ENCODE results near the gene LSM14B.
"Not testable (repeated sequence)": the region's sequence is repeated elsewhere in the genome, so short reads cannot be mapped to it uniquely, and the experiment has no call there.

Gene LSM14B

DNA sequence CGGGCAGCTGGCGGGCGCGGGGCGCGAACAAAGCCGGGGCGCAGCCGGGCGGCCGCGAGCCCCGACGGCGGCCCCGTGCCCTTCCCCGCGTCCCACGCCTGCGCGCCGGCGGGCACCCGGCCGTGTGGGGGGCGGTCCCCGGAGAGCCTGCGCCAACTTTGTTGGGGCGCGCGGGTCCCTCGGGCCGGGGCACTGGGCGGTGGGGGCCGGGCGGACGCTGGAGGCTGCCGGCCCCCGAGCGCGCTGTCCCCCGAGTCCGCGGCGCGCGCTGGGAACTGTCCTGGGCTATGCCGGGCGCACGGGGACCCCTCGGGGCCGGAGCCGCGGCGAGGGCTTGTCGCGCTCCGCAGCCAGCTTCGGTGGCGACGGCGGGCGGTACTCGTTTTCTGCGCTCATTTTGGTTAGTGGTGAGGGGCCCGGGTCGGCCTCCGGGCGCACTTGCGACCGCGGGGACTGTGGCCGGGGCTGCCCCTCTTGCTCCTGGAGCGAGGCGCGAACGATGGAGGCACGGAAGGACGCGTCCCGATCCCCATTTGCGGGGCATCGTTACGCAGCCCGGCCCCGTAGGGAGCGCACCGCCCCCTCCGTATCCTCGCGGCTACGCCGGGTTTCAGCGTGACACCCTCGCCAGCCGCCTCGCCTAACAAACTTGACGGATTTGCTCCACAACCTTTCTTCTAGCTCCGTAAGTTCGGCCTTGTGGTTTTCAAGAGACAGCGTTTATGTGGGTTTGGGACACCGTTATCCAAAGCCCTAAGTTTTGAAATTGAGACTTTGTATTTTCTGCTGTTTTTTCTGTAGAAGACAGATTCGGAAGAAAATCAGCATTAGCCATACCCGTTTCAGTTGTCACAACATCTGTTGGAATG lies 21.9 kb downstream of the LSM14B start:
- TF ChIP-seq, protein P1, sequence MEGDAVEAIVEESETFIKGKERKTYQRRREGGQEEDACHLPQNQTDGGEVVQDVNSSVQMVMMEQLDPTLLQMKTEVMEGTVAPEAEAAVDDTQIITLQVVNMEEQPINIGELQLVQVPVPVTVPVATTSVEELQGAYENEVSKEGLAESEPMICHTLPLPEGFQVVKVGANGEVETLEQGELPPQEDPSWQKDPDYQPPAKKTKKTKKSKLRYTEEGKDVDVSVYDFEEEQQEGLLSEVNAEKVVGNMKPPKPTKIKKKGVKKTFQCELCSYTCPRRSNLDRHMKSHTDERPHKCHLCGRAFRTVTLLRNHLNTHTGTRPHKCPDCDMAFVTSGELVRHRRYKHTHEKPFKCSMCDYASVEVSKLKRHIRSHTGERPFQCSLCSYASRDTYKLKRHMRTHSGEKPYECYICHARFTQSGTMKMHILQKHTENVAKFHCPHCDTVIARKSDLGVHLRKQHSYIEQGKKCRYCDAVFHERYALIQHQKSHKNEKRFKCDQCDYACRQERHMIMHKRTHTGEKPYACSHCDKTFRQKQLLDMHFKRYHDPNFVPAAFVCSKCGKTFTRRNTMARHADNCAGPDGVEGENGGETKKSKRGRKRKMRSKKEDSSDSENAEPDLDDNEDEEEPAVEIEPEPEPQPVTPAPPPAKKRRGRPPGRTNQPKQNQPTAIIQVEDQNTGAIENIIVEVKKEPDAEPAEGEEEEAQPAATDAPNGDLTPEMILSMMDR (IDR thresholded peaks at IDR 0.05): no peak
- Histone ChIP-seq H3K4me3 (ENCODE audit: low read depth in 1 of 2, low read length in 1 of 2) (peak overlapping the region; percentile 73 to 74), H3K36me3 (peaks cover 15% of the 10 kb centered on the region), H3K27ac (peak overlapping the region; percentile 100), H3K4me1 (ENCODE audit: control insufficient read depth in 1 of 2, insufficient read depth in 1 of 2, low read depth in 1 of 2, low read length in 1 of 2) (peaks cover 34 to 38% of the 10 kb centered on the region in 2 experiments), H3K27me3 (peaks cover 12% of the 10 kb centered on the region), H3K9me3 (no peaks in the 10 kb centered on the region)

DNA sequence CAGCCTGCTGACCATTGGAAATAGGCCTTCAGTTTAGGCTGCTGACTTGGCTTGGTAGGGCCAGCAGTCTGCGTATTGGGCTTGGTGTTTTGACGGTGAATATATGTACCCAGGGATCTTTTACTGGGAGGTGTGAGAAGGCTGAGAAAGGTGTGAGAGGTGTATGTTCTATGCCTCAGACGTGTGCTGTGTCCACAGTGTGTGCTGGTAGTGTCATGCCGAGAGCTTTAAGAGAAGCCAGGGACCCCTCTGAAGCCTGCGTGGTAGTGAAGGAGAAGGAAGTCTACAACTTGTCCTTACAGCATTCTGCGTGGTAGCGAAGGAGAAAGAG lies 23.4 kb downstream of the LSM14B start:
- H3K27ac ChIP-seq: no peak overlapping the region
- no peaks in the 10 kb centered on the region for H3K9me3 ChIP-seq
- H3K4me1 ChIP-seq (ENCODE audit: control insufficient read depth in 1 of 2, insufficient read depth in 1 of 2, low read depth in 1 of 2, low read length in 1 of 2): peaks cover 32 to 33% of the 10 kb centered on the region in 2 experiments
- TF ChIP-seq, protein P1 (IDR thresholded peaks at IDR 0.05): no peak
- H3K4me3 ChIP-seq (ENCODE audit: low read depth in 1 of 2, low read length in 1 of 2): no peak overlapping the region
- H3K36me3 ChIP-seq: peaks cover under 1% of the 10 kb centered on the region
- H3K27me3 ChIP-seq: peaks cover 12% of the 10 kb centered on the region

DNA sequence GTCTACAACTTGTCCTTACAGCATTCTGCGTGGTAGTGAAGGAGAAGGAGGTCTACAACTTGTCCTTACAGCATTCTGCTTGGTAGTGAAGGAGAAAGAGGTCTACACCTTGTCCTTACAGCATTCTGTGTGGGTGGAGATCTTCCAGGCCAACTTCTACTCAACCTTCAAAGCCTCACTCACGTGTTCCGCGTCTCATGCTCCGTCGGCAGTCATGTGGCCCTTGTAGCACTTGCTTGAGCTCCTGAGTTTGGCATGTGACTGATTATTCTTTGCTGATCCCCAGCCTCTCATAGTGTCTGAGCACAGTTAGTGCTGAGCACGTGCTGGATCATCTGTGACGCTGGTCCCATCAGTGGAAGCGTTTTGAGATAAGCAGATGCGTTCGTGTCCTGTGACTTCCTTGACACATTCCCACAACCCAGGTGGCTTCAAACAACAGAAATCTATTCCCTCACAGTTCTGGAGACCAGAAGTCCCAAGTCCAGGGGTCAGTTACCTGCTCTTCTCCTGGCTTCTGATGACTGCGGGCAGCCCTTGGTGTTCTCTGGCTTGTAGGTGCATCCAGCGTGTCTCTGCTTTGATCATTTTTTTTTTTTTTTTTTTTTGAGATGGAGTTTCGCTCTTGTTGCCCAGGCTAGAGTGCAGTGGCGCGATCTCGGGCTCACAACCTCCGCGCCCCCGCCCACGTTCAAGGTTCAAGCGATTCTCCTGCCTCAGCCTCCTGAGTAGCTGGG lies 23.9 kb downstream of the LSM14B start:
- TF ChIP-seq, protein P1 (IDR thresholded peaks at IDR 0.05): no peak
- Histone ChIP-seq H3K9me3 (no peaks in the 10 kb centered on the region), H3K4me3 (ENCODE audit: low read depth in 1 of 2, low read length in 1 of 2) (no peak overlapping the region), H3K27me3 (peaks cover 12% of the 10 kb centered on the region), H3K36me3 (no peaks in the 10 kb centered on the region), H3K4me1 (ENCODE audit: control insufficient read depth in 1 of 2, insufficient read depth in 1 of 2, low read depth in 1 of 2, low read length in 1 of 2) (peaks cover 27% of the 10 kb centered on the region in 2 experiments), H3K27ac (no peak overlapping the region)

DNA sequence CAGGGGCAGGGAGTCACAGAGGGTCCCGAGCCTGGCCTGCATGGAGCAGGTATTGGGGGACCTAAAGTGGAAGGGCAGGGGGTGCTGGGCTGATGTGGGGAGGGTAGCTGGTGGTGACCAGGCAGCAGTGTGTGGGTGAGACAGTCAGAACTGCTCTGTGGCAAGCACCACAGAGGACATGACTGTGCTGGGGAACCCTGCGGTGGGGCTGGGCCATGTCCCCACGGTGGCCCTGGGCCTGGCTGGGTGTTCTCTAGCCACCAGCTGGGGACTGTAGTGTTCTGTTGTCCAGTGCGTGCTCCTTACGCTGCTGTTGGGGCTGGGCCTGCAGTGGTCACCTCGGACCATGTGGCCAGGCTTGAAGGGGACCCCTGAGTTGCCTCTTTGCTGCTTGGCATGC lies 24.9 kb downstream of the LSM14B start:
- Histone ChIP-seq H3K27me3 (peaks cover 12% of the 10 kb centered on the region), H3K4me1 (ENCODE audit: control insufficient read depth in 1 of 2, insufficient read depth in 1 of 2, low read depth in 1 of 2, low read length in 1 of 2) (peaks cover 18% of the 10 kb centered on the region in 2 experiments), H3K9me3 (no peaks in the 10 kb centered on the region), H3K36me3 (no peaks in the 10 kb centered on the region), H3K4me3 (ENCODE audit: low read depth in 1 of 2, low read length in 1 of 2) (no peak overlapping the region), H3K27ac (no peak overlapping the region)
- TF ChIP-seq, protein P1 (IDR thresholded peaks at IDR 0.05): no peak

DNA sequence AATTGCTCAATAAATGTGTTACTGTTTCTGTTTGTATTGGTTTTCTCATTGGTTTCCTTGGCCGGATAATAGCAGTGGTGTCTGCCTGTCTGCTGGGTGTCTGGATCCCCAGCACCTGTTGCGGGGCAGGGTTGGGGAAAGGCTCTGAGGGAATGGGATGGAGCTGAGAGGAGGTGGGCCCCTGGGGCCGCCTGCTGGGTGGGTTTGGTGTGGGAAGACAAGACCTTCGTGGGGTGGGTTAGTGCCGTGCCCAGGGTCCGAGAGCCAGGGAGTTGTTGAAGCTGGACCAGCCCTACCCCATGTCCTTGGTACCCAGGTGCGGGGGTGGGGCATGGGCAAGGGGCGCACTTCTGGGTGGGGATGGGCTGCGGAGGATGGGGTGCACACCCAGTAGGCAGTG lies 25.3 kb downstream of the LSM14B start:
- Histone ChIP-seq H3K27me3 (peaks cover 12% of the 10 kb centered on the region), H3K4me1 (ENCODE audit: control insufficient read depth in 1 of 2, insufficient read depth in 1 of 2, low read depth in 1 of 2, low read length in 1 of 2) (peaks cover 14 to 15% of the 10 kb centered on the region in 2 experiments), H3K36me3 (no peaks in the 10 kb centered on the region), H3K27ac (no peak overlapping the region), H3K9me3 (no peaks in the 10 kb centered on the region), H3K4me3 (ENCODE audit: low read depth in 1 of 2, low read length in 1 of 2) (no peak overlapping the region)
- TF ChIP-seq, protein P1 (IDR thresholded peaks at IDR 0.05): no peak

DNA sequence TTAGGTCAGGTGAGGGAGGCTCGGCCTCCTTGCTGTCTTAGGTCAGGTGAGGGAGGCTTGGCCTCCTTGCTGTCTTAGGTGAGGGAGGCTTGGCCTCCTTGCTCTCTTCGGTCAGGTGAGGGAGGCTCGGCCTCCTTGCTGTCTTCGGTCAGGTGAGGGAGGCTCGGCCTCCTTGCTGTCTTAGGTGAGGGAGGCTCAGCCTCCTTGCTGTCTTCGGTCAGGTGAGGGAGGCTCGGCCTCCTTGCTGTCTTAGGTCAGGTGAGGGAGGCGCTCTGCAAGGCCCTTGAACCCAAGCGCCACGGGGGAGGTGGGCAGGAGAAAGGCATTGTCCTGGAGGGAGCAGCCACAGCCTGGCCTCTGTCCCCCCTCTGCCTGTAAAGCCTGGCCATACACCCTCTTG lies 26.1 kb downstream of the LSM14B start:
- H3K9me3 ChIP-seq; H3K36me3 ChIP-seq; H3K27ac ChIP-seq; H3K4me3 ChIP-seq (ENCODE audit: low read depth in 1 of 2, low read length in 1 of 2): not testable (repeated sequence)
- Histone ChIP-seq H3K4me1 (ENCODE audit: control insufficient read depth in 1 of 2, insufficient read depth in 1 of 2, low read depth in 1 of 2, low read length in 1 of 2) (peaks cover 14 to 15% of the 10 kb centered on the region in 2 experiments), H3K27me3 (peaks cover 12% of the 10 kb centered on the region)

Data from neutrophil (primary cell).